ENCODE measurements around the gene EXOC4.

DNA sequence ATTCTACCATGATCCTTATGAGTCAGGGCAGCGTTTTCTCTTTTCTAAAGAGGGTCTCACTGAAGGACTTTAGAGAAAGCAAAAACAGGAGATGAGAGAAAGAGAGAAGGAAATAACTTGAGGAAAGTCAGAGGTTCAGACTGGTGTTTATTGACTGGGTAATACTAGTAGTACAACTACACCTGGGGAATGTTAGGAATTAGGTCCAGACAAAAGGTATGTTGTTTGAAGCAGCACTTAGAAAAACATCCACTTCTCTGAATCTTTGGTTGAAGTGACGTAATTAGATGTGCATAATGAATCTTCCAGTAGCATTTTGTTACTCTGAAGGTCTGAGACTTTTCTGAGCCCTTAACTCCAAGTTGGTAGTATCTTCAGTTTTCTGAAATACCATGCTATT is 494.0 kb downstream of the EXOC4 start:
- TF ChIP-seq, protein P1, sequence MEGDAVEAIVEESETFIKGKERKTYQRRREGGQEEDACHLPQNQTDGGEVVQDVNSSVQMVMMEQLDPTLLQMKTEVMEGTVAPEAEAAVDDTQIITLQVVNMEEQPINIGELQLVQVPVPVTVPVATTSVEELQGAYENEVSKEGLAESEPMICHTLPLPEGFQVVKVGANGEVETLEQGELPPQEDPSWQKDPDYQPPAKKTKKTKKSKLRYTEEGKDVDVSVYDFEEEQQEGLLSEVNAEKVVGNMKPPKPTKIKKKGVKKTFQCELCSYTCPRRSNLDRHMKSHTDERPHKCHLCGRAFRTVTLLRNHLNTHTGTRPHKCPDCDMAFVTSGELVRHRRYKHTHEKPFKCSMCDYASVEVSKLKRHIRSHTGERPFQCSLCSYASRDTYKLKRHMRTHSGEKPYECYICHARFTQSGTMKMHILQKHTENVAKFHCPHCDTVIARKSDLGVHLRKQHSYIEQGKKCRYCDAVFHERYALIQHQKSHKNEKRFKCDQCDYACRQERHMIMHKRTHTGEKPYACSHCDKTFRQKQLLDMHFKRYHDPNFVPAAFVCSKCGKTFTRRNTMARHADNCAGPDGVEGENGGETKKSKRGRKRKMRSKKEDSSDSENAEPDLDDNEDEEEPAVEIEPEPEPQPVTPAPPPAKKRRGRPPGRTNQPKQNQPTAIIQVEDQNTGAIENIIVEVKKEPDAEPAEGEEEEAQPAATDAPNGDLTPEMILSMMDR (CRISPR knock-in tag; IDR thresholded peaks at IDR 0.05) = no peak
- TF ChIP-seq CCAR2 (optimal IDR thresholded peaks at IDR 0.05; ENCODE audit: low read depth, low read length) (no peak), ZFX (CRISPR knock-in tag; IDR thresholded peaks at IDR 0.05; ENCODE audit: low read depth) (no peak), NCOA2 (CRISPR knock-in tag; IDR thresholded peaks at IDR 0.05) (no peak)
- TF ChIP-seq, protein P2, sequence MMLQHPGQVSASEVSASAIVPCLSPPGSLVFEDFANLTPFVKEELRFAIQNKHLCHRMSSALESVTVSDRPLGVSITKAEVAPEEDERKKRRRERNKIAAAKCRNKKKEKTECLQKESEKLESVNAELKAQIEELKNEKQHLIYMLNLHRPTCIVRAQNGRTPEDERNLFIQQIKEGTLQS (CRISPR knock-in tag; IDR thresholded peaks at IDR 0.05) = no peak
- TF ChIP-seq, protein P3, sequence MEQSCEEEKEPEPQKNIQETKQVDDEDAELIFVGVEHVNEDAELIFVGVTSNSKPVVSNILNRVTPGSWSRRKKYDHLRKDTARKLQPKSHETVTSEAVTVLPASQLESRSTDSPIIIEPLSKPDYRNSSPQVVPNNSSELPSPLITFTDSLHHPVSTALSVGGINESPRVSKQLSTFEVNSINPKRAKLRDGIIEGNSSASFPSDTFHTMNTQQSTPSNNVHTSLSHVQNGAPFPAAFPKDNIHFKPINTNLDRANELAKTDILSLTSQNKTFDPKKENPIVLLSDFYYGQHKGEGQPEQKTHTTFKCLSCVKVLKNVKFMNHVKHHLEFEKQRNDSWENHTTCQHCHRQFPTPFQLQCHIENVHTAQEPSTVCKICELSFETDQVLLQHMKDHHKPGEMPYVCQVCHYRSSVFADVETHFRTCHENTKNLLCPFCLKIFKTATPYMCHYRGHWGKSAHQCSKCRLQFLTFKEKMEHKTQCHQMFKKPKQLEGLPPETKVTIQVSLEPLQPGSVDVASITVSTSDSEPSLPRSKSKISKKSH (CRISPR knock-in tag; IDR thresholded peaks at IDR 0.05; ENCODE audit: borderline replicate concordance) = no peak
- TF ChIP-seq, protein P4, sequence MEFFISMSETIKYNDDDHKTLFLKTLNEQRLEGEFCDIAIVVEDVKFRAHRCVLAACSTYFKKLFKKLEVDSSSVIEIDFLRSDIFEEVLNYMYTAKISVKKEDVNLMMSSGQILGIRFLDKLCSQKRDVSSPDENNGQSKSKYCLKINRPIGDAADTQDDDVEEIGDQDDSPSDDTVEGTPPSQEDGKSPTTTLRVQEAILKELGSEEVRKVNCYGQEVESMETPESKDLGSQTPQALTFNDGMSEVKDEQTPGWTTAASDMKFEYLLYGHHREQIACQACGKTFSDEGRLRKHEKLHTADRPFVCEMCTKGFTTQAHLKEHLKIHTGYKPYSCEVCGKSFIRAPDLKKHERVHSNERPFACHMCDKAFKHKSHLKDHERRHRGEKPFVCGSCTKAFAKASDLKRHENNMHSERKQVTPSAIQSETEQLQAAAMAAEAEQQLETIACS (CRISPR knock-in tag; IDR thresholded peaks at IDR 0.05) = no peak
- TF ChIP-seq, protein P5, sequence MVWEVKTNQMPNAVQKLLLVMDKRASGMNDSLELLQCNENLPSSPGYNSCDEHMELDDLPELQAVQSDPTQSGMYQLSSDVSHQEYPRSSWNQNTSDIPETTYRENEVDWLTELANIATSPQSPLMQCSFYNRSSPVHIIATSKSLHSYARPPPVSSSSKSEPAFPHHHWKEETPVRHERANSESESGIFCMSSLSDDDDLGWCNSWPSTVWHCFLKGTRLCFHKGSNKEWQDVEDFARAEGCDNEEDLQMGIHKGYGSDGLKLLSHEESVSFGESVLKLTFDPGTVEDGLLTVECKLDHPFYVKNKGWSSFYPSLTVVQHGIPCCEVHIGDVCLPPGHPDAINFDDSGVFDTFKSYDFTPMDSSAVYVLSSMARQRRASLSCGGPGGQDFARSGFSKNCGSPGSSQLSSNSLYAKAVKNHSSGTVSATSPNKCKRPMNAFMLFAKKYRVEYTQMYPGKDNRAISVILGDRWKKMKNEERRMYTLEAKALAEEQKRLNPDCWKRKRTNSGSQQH (CRISPR knock-in tag; IDR thresholded peaks at IDR 0.05; ENCODE audit: low read depth) = no peak

Data from HepG2 (cell line).